ENCODE measurements around the gene HAP1.

HAP1 gene

GRCh38 chr17:41734949-41735313, 488 bp upstream of the HAP1 start:
- no peaks in the 10 kb centered on the region for H3K27me3 ChIP-seq (ENCODE audit: insufficient read depth, poor library complexity, severe bottlenecking)
- ATAC-seq (ENCODE audit: low read depth) = peak; percentile 11

GRCh38 chr17:41733348-41734138, 900 bp downstream of the HAP1 start:
- no peaks in the 10 kb centered on the region for H3K27me3 ChIP-seq (ENCODE audit: insufficient read depth, poor library complexity, severe bottlenecking)
- DNase-seq (ENCODE audit: low spot score) (no peak), ATAC-seq (ENCODE audit: low read depth) (no peak)
- TF ChIP-seq CTCF (IDR thresholded peaks at IDR 0.05; ENCODE audit: poor library complexity, severe bottlenecking) = no peak
- H3K9me3 ChIP-seq (ENCODE audit: severe bottlenecking) = no peaks in the 10 kb centered on the region
- H3K4me1 ChIP-seq (ENCODE audit: insufficient read depth, poor library complexity, severe bottlenecking) = peaks cover 6% of the 10 kb centered on the region
- no peaks in the 10 kb centered on the region for H3K36me3 ChIP-seq (ENCODE audit: low read depth)
- H3K4me3 ChIP-seq (ENCODE audit: severe bottlenecking) = peak overlapping the region; percentile 39
- H3K27ac ChIP-seq (ENCODE audit: poor library complexity, severe bottlenecking) = no peak overlapping the region

More at GRCh38 chr17:41734949-41735313, 488 bp upstream of the HAP1 start:
- no peaks in the 10 kb centered on the region for H3K36me3 ChIP-seq (ENCODE audit: low read depth)
- H3K4me3 ChIP-seq (ENCODE audit: severe bottlenecking) = peak overlapping the region; percentile 39
- H3K4me1 ChIP-seq (ENCODE audit: insufficient read depth, poor library complexity, severe bottlenecking) = peaks cover 20% of the 10 kb centered on the region
- no peaks in the 10 kb centered on the region for H3K9me3 ChIP-seq (ENCODE audit: severe bottlenecking)
- no peak for TF ChIP-seq CTCF (IDR thresholded peaks at IDR 0.05; ENCODE audit: poor library complexity, severe bottlenecking)
- no peak overlapping the region for H3K27ac ChIP-seq (ENCODE audit: poor library complexity, severe bottlenecking)
- DNase-seq (ENCODE audit: low spot score) = no peak

GRCh38 chr17:41731836-41732235, 2.6 kb downstream of the HAP1 start:
- no peak overlapping the region for H3K4me3 ChIP-seq (ENCODE audit: severe bottlenecking)
- DNase-seq (ENCODE audit: low spot score) = no peak

GRCh38 chr17:41730479-41730878, 4.0 kb downstream of the HAP1 start:
- DNase-seq (ENCODE audit: low spot score) (no peak), ATAC-seq (ENCODE audit: low read depth) (no peak)
- TF ChIP-seq CTCF (IDR thresholded peaks at IDR 0.05; ENCODE audit: poor library complexity, severe bottlenecking) = no peak
- Histone ChIP-seq H3K27ac (ENCODE audit: poor library complexity, severe bottlenecking) (no peak overlapping the region), H3K27me3 (ENCODE audit: insufficient read depth, poor library complexity, severe bottlenecking) (no peaks in the 10 kb centered on the region), H3K4me1 (ENCODE audit: insufficient read depth, poor library complexity, severe bottlenecking) (peaks cover 4% of the 10 kb centered on the region), H3K36me3 (ENCODE audit: low read depth) (no peaks in the 10 kb centered on the region), H3K4me3 (ENCODE audit: severe bottlenecking) (no peak overlapping the region), H3K9me3 (ENCODE audit: severe bottlenecking) (no peaks in the 10 kb centered on the region)

More at GRCh38 chr17:41731836-41732235, 2.6 kb downstream of the HAP1 start:
- TF ChIP-seq CTCF (IDR thresholded peaks at IDR 0.05; ENCODE audit: poor library complexity, severe bottlenecking) = no peak
- Histone ChIP-seq H3K4me1 (ENCODE audit: insufficient read depth, poor library complexity, severe bottlenecking) (no peaks in the 10 kb centered on the region), H3K27ac (ENCODE audit: poor library complexity, severe bottlenecking) (no peak overlapping the region), H3K27me3 (ENCODE audit: insufficient read depth, poor library complexity, severe bottlenecking) (no peaks in the 10 kb centered on the region), H3K36me3 (ENCODE audit: low read depth) (no peaks in the 10 kb centered on the region), H3K9me3 (ENCODE audit: severe bottlenecking) (no peaks in the 10 kb centered on the region)
- no peak for ATAC-seq (ENCODE audit: low read depth)

GRCh38 chr17:41728056-41728455, 6.4 kb downstream of the HAP1 start:
- no peaks in the 10 kb centered on the region for H3K36me3 ChIP-seq (ENCODE audit: low read depth)
- DNase-seq (ENCODE audit: low spot score) (no peak), ATAC-seq (ENCODE audit: low read depth) (no peak)
- H3K4me1 ChIP-seq (ENCODE audit: insufficient read depth, poor library complexity, severe bottlenecking) = peaks cover 4% of the 10 kb centered on the region
- no peaks in the 10 kb centered on the region for H3K9me3 ChIP-seq (ENCODE audit: severe bottlenecking)
- H3K27ac ChIP-seq (ENCODE audit: poor library complexity, severe bottlenecking) = no peak overlapping the region
- no peaks in the 10 kb centered on the region for H3K27me3 ChIP-seq (ENCODE audit: insufficient read depth, poor library complexity, severe bottlenecking)
- no peak overlapping the region for H3K4me3 ChIP-seq (ENCODE audit: severe bottlenecking)
- TF ChIP-seq CTCF (IDR thresholded peaks at IDR 0.05; ENCODE audit: poor library complexity, severe bottlenecking) = no peak
